Dermis blood vessel endothelial cell (primary cell): ENCODE data around the gene NKIRAS2. TPM values are rescaled to one million over a fixed set of nuclear protein-coding genes. Genes with fewer than 3 reads are reported as not detected.
"Not testable (repeated sequence)": the region's sequence is repeated elsewhere in the genome, so short reads cannot be mapped to it uniquely, and the experiment has no call there.

Experiments
- DNase-seq: peaks from one replicate; pipeline ENCODE4 v3.0.0; 2010
- total RNA-seq: library from RNA; depleted of rRNA; stranded (reverse); fragments of >200 nt; gene quantifications from 2 replicates; pipeline ENCODE4 v1.2.3, GENCODE V29; 2014

NKIRAS2 gene
- total RNA-seq, 1 donor from 2014 or later = 44.2 TPM

DNA sequence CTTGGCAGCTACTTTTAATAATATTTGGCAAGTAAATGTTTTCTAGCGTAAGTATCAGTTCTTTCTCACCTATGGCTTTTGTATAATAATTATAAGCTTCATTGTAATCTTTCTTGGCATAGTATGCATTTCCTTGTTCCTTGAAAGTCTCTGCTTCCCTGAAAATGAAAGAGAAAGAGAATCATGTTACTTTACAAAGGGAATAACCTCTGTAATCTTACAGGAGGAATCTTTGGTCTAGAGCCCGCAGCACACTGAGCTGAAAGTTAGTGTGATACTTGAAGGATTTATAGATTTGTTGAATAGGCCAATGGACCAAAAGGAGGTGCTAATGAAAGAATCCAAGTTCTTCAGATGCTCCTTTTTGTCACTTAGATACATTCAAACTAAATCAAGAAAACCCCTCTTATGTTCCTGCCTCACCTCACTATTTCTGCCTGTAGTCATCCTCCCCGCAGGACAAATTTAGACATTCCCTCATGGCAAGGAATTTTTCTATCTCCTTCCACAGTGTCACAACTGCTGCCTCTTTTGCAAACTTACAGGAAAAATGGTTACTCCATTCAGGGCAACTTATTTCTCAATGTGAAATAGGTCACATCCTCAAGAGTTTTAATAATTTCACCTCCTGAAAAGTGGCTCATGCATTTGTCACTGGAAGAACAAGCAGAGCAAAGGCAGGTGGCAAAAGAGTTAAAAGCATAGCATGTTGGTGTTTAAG is 19.3 kb upstream of the NKIRAS2 start:
- no peak for DNase-seq

DNA sequence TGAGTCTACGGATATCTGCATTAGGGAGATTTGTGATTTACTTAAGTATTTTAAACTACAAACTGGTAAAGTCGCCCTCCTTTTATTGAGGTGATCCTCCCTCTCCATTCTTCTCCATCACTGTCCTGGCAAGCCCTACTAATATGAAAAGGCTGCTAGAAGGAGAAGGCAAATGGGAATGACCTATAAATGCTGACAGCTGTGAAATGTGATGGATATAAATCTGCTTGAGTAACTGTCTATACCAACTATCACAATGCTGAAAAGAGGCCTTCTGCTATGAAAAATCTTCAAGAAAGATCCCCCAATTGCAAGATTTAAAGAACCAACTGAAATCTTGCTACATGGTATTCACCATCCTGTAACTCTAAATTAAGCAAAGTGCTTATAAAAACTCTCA is 18.2 kb upstream of the NKIRAS2 start:
- DNase-seq = no peak

DNA sequence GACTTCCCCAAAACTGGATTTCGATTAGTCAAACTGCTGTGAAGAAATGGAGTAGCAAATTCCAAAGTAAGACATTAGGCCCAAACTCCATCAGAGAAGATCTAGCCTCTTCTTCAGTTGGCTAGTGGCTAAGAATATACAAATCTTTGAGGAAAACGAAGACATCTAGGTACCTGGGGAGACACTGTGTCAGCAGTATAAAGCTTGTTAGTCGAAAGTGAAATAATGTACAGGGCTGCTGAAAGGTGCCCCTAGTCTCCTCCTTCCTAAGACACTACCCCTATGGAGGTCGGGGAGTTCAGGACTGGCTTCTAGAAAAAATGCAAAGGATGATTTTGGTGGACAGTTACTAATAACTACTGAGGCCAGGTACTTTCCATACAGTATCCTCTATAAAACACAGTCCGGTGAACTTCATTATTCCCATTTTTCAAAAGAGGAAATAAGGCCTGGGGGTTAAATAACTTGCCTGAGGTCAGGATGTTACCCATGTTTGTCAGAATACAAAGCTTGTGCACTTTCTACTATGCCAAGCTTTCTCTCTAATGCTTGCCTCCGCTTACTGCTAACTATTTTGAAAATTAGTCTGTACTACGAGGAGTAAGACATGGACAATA is 17.6 kb upstream of the NKIRAS2 start:
- no peak for DNase-seq

DNA sequence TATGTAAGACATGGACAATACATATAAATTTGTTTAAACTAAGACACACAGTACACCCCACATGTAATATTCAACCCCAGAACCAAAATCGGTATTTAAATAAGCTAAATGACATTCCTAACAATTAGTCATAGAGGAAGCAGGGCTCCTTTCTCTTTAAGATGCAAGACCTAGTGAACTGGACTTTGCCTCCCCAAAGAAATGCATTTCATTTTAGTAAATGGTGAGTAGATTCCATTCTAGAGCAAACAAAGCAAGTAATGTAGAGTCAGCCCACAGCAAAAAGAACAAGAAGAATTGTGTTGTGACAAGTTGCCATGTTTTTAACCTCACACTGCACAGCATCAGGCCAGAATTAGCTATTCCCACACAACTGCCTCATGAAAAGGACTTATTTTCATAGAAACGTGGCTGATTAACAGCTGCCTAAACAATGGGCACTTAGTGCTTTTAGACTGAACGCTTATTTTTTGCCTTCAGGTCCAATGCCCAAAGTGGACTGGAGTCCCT is 17.0 kb upstream of the NKIRAS2 start:
- DNase-seq = peak; percentile 52

DNA sequence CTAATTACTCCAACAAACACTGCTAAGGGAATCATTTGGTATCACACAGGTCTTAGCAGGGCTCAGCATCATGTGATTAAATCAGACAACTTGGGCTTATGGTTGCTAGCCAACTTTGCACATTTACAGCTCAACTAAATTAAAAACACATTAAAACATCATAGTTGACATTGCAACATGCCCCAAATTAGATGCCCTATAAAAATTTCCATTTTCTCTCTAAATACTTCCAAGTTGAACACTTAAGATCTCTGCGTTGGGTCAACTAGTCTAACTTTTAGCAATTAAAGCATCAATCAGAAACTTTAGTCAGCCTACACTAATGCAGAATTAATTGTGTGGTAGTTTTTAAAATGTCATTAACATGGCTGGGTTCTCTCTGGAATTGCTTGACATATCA is 14.7 kb upstream of the NKIRAS2 start:
- DNase-seq = no peak

DNA sequence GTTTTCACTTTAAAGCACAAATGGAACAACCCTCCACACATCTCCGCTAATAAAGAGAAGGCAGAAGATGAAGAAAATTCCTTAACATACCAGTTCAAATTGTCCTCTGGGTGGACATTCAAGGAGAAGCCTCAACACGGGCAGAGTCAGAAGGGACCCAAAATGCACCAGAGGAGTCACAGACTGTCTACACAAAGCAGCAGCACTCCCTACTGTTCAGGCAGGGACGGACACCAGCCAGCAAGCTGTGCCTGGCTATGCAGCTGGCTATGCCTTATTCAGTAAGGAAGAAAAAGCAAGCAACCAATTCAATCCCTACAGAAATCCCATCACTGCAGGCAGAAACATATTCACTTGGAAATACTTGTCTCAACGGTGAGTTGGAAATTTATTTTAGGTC is 10.7 kb upstream of the NKIRAS2 start:
- no peak for DNase-seq

DNA sequence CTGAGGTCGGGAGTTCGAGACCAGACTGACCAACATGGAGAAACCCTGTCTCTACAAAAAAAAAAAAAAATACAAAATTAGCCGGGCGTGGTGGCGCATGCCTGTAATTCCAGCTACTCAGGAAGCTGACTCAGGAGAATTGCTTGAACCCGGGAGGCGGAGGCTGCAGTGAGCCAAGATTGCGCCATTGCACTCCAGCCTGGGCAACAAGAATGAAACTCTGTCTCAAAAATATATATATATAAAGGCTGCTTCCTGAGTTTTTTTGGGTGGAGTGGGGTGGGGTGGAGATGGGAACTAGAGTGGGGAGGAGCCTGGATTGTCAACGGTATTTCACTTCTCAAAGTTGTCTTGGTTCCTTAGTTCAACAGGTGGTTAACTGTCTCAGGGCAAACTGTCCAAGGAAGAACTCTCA is 9.6 kb upstream of the NKIRAS2 start:
- peak; percentile 44 for DNase-seq

DNA sequence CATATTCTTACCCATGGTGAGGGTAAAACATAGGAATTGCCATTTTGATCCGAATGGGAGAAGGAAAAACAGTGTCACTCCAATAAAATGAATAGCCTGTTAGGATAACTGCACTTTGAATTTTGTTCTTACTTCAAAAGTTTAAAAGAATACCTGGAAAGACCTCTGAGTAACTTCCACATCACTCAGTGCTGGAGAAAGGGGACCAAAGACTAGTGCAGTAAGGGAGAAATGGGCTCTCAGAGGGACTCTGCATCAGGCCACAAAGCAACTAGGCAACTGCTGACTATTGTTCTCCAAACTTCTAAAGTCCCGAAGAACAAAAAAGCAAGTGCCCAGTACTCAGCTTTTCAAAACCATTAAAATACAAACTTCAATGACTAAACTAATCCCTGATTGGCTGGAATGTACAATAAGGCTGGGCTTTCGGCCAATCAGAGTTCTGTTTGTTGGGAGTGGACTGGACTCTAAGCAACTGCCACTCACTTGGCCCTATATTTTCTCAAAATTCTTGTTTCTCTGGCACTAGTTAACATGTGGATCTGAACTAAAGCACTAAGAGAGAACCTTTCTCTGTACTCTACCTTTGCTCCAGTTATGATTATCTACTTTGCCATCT is 8.9 kb upstream of the NKIRAS2 start:
- peak; percentile 56 for DNase-seq

DNA sequence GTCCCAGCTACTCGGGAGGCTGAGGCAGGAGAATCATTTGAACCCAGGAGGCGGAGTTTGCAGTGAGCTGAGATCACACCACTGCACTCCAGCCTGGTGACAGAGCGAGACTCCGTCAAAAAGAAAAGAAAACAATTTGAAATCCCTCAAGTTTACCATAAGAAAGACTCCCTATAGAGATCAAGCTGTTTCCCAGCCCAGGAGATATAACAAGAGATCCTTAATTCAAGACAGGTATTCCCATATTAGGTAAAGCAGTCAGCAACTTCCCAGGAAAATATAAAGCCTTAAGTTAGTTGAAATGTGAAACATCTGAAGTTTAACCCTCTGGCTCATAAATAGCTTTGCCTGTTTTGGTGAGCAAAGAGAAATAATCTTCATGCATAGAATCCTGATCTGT is 7.5 kb upstream of the NKIRAS2 start:
- DNase-seq = not testable (repeated sequence)

DNA sequence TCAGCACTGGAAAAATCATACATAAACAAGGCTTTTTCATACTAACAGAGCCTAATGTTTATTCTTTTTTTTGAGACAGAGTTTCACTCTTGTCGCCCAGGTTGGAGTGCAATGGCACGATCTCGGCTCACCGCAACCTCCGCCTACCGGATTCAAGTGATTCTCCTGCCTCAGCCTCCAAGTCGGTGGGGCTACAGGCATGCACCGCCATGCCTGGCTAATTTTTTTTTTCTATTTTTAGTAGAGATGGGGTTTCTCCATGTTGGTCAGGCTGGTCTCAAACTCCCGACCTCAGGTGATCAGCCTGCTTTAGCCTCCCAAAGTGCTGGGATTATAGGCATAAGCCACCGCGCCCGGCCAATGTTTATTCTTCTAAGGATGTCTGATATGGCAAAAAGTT is 6.2 kb upstream of the NKIRAS2 start:
- not testable (repeated sequence) for DNase-seq

DNA sequence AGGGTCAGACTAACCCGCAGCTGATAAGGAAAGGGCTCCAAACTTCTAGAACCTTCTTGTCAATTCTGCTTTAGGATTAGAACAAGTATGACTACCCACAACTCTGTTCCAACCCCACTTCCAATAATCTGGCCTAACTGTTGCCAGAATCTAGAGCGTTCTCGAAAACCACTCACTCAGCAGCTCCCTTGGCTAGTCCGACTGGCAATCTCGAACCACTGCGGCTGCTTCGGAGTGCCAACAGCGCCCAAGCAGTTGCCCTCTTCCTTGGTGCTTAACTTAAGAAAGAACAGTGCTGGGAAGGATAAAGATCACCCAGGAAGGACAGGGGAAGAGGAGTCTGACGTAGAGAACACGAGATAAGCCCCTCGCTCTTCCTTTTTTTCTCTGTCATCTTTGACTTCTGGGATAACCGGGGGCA is 3.5 kb upstream of the NKIRAS2 start:
- peak; percentile 32 for DNase-seq

DNA sequence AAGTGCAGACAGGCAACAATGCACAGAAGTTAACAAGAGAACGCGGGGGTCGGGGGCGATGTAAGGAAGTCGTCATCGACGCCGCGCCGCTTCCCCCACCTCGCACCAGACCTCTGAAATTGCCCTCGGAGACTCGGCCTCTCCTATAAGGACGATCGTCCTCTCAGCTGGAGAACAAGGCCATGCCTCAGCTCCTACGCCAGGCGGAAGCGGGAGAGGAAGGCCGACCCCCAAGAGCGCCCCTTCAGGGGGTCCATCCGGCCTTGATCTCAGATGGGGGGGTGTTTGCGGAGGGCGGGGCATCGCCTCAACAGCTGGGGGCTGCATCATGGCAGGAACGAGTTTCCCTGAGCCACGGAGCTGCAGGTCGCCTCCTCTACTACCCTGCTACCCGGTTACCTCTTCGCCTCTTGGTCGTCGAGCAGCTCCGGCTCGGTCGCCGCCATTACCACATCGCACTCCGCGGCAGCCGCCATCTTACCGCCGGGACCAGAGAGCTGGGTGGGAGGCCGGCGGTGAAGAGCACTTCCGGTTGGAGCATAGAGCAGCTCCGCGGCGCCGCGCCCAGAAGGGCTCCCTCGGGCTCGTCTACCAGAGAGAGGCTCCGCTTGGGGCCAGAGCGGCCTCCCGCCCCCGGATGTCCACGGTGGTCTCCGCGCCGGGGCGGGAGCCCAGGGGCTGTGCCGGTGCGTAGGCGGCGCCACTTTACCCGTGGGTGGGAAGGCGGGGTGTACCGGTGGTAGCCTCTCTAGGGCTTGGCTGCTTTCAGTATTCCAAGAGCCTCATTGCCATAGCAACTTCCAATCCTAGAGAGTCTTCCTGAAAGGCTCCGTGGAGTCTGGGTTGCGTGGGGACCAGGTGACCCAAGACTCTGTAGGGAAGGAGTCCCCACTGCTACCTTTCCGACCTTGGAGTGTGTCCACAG is 2.7 kb upstream of the NKIRAS2 start, which contains the start of gene DNAJC7:
DNAJC7 (minus strand) TSS at position 499 of the 925 bp plus-strand sequence; CDS start at position 476, 23 bp downstream.
- peak; percentile 93 for DNase-seq

DNA sequence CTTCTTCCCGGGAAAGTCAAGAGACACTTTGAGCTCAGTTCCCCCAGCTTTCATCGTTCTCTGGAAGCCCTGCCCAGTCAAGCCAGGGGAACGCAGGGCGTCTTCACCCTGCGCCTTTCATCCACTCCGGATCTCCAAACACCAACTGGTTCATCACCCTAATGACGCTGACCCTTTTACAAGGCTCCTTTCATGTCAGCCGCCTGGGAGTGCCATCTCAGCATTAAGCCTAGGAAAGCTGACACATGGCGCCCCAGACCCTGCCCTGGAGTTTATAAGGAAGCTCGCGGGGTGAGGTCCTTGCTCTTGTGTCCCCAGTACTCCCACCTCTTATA is 2.1 kb upstream of the NKIRAS2 start:
- DNase-seq = no peak

DNA sequence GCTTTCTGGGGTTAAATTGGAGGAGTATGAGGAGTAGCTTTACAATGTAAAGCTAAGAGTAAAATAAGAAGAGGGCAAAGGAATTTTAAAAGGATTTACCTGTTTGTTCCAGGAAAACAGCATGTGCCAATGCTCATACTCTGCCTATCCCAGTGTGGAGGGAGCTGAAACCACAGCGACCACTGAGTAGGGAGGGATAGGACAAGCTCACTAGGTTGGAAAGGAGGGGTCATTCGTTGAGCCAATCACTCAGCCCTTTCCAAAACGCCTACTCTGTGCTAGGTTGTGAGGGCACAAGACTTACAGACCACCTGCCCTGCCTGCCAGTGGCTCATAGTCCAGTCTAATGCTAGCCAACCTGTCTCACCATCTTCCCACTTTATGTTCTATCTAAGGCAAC is 1.6 kb upstream of the NKIRAS2 start:
- no peak for DNase-seq

DNA sequence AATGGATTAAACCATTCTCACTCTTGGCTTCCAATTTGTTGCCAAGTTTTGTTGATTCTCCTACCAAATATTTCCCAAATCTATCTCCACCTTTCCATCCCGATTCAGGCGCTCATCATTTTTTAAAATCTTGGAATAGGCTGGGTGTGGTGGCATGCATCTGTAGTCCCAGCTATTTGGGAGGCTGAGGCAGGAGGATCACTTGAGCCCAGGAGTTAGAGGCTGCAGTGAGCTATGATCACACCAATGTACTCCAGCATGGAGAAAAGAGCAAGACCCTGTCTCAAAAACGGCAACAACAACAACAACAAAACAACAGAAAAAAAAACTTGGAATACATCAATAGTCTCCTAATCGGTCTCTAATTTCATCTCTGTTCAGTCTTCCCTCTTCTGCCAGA is 902 bp upstream of the NKIRAS2 start:
- DNase-seq = no peak

DNA sequence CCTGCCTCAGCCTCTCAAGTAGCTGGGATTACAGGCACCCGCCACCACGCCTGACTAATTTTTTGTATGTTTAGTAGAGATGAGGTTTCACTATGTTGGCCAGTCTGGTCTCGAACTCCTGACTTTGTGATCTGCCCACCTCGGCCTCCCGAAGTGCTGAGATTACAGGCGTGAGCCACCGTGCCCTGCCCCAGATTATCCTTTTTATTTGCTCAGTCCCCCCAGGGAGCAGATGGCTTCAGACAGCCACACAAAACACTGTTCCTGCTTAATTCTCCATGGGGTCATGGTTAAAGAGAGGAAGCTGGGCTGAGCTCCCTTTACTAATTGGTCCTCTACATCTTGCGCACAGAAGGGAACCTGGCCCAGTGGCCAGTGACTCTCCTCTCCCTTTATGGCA is 955 bp downstream of the NKIRAS2 start:
- not testable (repeated sequence) for DNase-seq

DNA sequence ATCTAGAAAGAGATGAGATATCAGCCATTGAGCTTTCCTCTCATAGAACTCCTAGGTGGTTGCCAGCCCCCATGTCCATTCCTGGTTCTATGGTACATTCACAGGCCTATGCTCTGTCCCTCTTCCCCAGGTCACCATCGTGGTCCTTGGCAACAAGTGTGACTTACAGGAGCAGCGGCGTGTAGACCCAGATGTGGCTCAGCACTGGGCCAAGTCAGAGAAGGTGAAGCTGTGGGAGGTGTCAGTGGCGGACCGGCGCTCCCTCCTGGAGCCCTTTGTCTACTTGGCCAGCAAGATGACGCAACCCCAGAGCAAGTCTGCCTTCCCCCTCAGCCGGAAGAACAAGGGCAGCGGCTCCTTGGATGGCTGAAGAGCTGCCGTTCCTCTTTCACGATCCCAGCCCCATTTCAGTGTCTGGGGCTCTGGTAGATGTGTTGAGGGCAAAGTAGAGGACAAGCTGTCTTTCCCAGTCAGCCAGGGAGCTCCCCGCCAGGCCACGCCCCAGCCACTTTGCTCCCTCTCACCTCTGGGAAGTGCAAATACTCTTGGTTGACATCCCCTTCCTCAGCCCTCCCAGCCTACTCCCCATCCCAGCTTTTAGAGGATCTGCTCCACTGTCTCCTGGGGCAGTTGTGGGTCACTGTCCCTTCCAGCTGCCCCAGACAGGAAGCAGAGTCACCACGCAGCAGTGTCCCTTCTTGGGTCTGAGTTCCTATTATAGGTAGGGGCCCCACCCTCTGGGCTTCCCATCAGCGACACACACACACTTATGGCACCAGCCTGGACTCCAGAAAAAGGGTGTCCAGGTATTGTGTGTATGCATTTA is 3.8 kb downstream of the NKIRAS2 start:
- DNase-seq = peak; percentile 28

DNA sequence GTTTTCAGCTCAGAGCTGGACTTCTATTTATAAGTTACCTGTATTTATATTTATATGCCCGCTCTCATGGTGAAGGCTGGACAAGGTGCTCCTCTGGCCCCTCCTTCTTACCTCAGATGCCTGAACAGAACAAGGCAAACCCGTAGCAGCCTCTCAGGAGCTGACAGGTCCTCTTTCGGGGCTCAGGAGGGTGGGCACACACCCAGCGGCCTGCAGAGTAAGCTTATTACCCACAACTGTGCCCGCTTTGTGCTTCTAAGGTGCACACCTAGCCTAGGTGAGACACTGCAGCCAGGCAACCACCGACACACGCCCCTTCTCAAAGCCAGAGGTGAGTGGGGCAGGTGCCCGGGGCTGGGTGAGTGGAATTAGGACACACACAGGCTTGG is 5.3 kb downstream of the NKIRAS2 start:
- no peak for DNase-seq

DNA sequence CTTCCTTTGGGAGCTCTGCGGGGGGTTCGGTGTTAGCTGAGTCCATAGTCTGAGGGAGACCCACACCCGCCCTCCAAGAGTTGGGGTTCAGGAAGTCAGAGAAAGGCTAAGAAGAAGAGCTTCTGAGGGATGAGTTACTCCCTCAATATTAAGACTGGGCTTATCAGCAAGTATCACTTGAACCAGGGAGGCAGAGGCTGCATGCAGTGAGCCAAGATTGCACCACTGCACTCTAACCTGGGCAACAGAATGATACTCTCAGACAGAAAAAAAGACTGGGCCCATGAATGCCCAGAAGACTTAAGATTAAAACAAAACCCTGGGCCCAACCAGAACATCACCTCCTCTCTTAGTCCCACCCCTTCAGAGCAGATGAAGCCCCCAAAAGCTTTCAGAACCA is 6.0 kb downstream of the NKIRAS2 start:
- no peak for DNase-seq

DNA sequence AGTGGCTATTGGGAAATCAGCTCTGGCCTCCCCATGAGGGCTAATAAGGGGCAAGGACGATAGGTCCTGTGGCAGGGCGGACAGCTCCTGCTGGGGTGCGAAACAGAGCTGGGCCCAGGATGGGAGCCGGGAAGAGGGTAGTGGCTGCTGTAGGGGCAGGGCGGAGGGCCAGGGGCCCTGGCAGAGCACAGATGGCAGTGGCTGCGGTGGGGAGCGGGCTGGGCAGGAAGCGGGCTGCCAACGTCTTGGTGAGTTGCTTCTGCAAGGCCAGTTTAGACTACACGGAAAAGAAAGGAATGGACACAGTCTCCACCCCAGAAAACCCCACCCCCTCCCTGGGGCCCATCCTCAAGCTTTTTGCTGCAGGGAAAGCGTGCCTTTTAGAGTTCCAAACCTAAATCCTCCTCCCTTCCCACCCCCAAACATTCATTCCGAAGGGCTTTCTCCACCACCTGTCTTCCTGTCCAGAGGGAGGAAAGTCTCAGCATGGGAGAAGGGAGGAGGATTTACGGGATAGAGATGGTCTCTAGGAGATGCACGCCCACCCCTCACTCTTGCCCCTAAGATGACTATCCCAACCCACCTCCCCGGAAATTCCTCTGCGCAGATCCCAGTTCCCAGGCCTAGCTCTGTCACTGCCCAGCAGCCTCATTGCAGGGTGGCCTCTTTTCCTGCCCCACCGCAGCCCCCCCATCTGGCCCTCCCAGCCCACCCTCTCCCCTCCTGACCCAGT is 7.1 kb downstream of the NKIRAS2 start:
- no peak for DNase-seq

DNA sequence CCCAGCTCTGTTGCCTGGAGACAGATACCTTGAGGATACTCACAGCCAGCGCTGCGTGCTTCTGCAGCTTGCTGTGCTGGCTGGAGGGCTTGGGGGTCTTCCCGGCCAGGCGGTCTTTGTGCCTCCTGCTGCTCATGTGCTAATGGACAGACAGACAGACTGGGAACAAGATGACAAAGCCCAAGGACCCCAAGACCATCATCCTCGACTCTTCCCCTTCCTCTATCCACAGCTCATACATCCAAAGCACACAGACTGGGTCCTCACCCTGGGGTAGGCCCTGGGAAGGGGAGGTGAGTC is 7.7 kb downstream of the NKIRAS2 start:
- DNase-seq = no peak
